ENCODE results near the gene SLC16A8. TPM values are rescaled to one million over a fixed set of nuclear protein-coding genes. Genes with fewer than 3 reads are reported as not detected.

SLC16A8 gene
- polyA plus RNA-seq, 3 donors, result not detected

DNA sequence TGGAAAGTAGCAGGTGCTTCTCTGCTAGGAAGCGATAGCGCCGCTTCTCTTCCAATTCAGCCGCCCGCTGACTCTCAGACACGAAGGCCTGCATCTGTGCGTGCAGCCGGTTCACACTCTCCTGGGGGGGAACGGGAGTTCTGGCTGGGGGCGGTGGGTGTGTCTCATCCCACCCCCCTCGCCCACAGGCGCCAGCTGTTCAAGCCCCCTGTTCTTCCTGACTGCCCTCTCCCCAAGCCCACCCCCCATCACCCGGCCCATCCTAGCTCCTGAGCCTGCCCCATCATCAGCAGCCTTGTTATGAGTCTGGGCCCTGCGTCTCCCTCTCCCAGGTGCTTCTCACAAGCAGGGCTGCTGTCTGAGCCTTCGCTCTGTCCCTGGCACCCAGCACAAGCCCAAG is 13.1 kb upstream of the SLC16A8 start:
- H3K79me2 ChIP-seq (ENCODE audit: insufficient read depth, low read length), result no peaks in the 10 kb centered on the region
- no peak overlapping the region for H3K4me2 ChIP-seq (replicated peaks; ENCODE audit: extremely low read depth, low read length, poor library complexity, severe bottlenecking)
- WGBS (ENCODE audit: insufficient coverage), result 95% methylated on average over 13 of the region's 15 CpGs
- Mint-ChIP-seq H3K9me3 (no peaks in the 10 kb centered on the region), H3K27ac (no peak overlapping the region), H3K4me1 (no peaks in the 10 kb centered on the region), H3K27me3 (ENCODE audit: low read depth in 3 of 3) (peaks cover 0 to 2% (median 1%) of the 10 kb centered on the region in 3 donors), H3K4me3 (no peak overlapping the region), H3K36me3 (no peaks in the 10 kb centered on the region)
- no peak overlapping the region for H3K9ac ChIP-seq (ENCODE audit: insufficient read depth, low read length, poor library complexity, severe bottlenecking)
- H3K4me1 ChIP-seq (ENCODE audit: control insufficient read depth in 1 of 2, insufficient read depth in 2 of 2, low read length in 2 of 2), result no peaks in the 10 kb centered on the region
- no peak overlapping the region for H3K4me3 ChIP-seq (replicated peaks in 1 of 3; ENCODE audit: low read depth in 2 of 3, low read length in 3 of 3)
- no peaks in the 10 kb centered on the region for H3K9me3 ChIP-seq (replicated peaks in 1 of 2; ENCODE audit: control insufficient read depth in 1 of 2, insufficient read depth in 1 of 2, low read length in 2 of 2)
- TF ChIP-seq, protein P1, sequence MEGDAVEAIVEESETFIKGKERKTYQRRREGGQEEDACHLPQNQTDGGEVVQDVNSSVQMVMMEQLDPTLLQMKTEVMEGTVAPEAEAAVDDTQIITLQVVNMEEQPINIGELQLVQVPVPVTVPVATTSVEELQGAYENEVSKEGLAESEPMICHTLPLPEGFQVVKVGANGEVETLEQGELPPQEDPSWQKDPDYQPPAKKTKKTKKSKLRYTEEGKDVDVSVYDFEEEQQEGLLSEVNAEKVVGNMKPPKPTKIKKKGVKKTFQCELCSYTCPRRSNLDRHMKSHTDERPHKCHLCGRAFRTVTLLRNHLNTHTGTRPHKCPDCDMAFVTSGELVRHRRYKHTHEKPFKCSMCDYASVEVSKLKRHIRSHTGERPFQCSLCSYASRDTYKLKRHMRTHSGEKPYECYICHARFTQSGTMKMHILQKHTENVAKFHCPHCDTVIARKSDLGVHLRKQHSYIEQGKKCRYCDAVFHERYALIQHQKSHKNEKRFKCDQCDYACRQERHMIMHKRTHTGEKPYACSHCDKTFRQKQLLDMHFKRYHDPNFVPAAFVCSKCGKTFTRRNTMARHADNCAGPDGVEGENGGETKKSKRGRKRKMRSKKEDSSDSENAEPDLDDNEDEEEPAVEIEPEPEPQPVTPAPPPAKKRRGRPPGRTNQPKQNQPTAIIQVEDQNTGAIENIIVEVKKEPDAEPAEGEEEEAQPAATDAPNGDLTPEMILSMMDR (IDR thresholded peaks at IDR 0.05), result no peak
- no peak overlapping the region for H3K27ac ChIP-seq (ENCODE audit: low read depth in 1 of 2, low read length in 2 of 2)
- no peak for DNase-seq
- H3K36me3 ChIP-seq (replicated peaks in 1 of 2; ENCODE audit: control insufficient read depth in 1 of 2, insufficient read depth in 2 of 2, low read length in 2 of 2), result no peaks in the 10 kb centered on the region
- H4K20me1 ChIP-seq (ENCODE audit: insufficient read depth, low read length), result no peaks in the 10 kb centered on the region
- intact Hi-C loops (cut with micrococcal nuclease), result no loop called here
- H3K27me3 ChIP-seq (ENCODE audit: control insufficient read depth in 2 of 2, insufficient read depth in 2 of 2, low read length in 2 of 2), result no peaks in the 10 kb centered on the region
- no peak overlapping the region for H2AFZ ChIP-seq (ENCODE audit: insufficient read depth, low read depth, low read length, poor library complexity, severe bottlenecking)

DNA sequence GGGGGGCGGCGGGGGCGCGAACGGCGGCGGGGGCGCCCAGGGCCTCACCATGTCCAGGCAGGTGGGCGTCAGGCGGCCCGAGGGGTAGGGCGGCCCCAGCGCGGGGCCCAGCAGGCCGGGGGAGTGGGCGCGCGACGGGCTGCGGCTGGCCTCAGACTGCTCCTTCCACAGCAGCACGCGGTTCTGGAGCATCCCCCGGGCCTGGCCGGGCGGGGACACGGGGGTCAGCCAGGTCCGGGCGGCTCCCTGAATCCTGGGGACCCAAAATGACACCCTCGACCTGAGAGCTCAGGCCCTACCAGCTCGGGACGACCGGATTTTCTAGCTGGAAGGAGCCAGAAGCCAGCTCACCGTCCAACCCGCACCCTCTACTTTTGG is 5.5 kb upstream of the SLC16A8 start:
- H3K9me3 Mint-ChIP-seq, result peaks cover 0 to 3% (median 1%) of the 10 kb centered on the region in 7 donors
- peaks cover 2 to 22% of the 10 kb centered on the region in 2 donors for H3K27me3 ChIP-seq (ENCODE audit: control insufficient read depth in 2 of 2, insufficient read depth in 2 of 2, low read length in 2 of 2)
- no peaks in the 10 kb centered on the region for H3K36me3 Mint-ChIP-seq
- TF ChIP-seq, protein P1 (IDR thresholded peaks at IDR 0.05), result no peak
- H3K4me2 ChIP-seq (replicated peaks; ENCODE audit: extremely low read depth, low read length, poor library complexity, severe bottlenecking), result no peak overlapping the region
- no peaks in the 10 kb centered on the region for H4K20me1 ChIP-seq (ENCODE audit: insufficient read depth, low read length)
- 40% methylated on average over 31 of the region's 34 CpGs for WGBS (ENCODE audit: insufficient coverage)
- H2AFZ ChIP-seq (ENCODE audit: insufficient read depth, low read depth, low read length, poor library complexity, severe bottlenecking), result no peak overlapping the region
- no peak overlapping the region for H3K27ac Mint-ChIP-seq
- H3K4me3 ChIP-seq (replicated peaks in 1 of 3; ENCODE audit: low read depth in 2 of 3, low read length in 3 of 3), result no peak overlapping the region
- DNase-seq, result no peak
- H3K79me2 ChIP-seq (ENCODE audit: insufficient read depth, low read length), result no peaks in the 10 kb centered on the region
- H3K27me3 Mint-ChIP-seq (ENCODE audit: low read depth in 3 of 3), result peaks cover 25 to 28% (median 27%) of the 10 kb centered on the region in 3 donors
- H3K9me3 ChIP-seq (replicated peaks in 1 of 2; ENCODE audit: control insufficient read depth in 1 of 2, insufficient read depth in 1 of 2, low read length in 2 of 2), result no peaks in the 10 kb centered on the region
- no peak overlapping the region for H3K9ac ChIP-seq (ENCODE audit: insufficient read depth, low read length, poor library complexity, severe bottlenecking)
- no peaks in the 10 kb centered on the region for H3K4me1 Mint-ChIP-seq
- H3K4me3 Mint-ChIP-seq, result peak overlapping the region in 1 of 2 donors; percentile 75
- H3K27ac ChIP-seq (ENCODE audit: low read depth in 1 of 2, low read length in 2 of 2), result no peak overlapping the region
- intact Hi-C loops (cut with micrococcal nuclease), result no loop called here
- H3K36me3 ChIP-seq (replicated peaks in 1 of 2; ENCODE audit: control insufficient read depth in 1 of 2, insufficient read depth in 2 of 2, low read length in 2 of 2), result no peaks in the 10 kb centered on the region
- no peaks in the 10 kb centered on the region for H3K4me1 ChIP-seq (ENCODE audit: control insufficient read depth in 1 of 2, insufficient read depth in 2 of 2, low read length in 2 of 2)
